Islet precursor cell (in vitro differentiated cells): ENCODE data around the gene MDFIC.

Experiments
- DNase-seq: peaks from one replicate; pipeline ENCODE4 v3.0.0-alpha.2; 2018

The MDFIC gene

GRCh38 chr7:115044224-115044623 is 122.3 kb downstream of the MDFIC start:
- DNase-seq = no peak

- no peak for DNase-seq
Measured at GRCh38 chr7:115047958-115048720, 126.2 kb downstream of the MDFIC start.

- no peak for DNase-seq
Measured at GRCh38 chr7:115052706-115053105, 130.8 kb downstream of the MDFIC start.

- no peak for DNase-seq
Measured at GRCh38 chr7:115054478-115055065, 132.7 kb downstream of the MDFIC start.

GRCh38 chr7:115056019-115056418 is 134.1 kb downstream of the MDFIC start:
- DNase-seq = no peak

- no peak for DNase-seq
Measured at GRCh38 chr7:115058726-115059125, 136.8 kb downstream of the MDFIC start.

- no peak for DNase-seq
Measured at GRCh38 chr7:115059321-115059720, 137.4 kb downstream of the MDFIC start.

- DNase-seq = no peak
Measured at GRCh38 chr7:115060095-115060870, 138.4 kb downstream of the MDFIC start.

- DNase-seq = no peak
Measured at GRCh38 chr7:115066050-115066449, 144.2 kb downstream of the MDFIC start.

- DNase-seq = no peak
Measured at GRCh38 chr7:115066634-115067033, 144.7 kb downstream of the MDFIC start.

GRCh38 chr7:115068220-115068619 is 146.3 kb downstream of the MDFIC start:
- no peak for DNase-seq
